Measurements from ENCODE around the gene HMGB4.

Gene HMGB4

GRCh38 chr1:33823830-33824229 lies 40.0 kb upstream of the HMGB4 start:
- no peaks in the 10 kb centered on the region for H3K36me3 ChIP-seq
- TF ChIP-seq Cebpa-rat (IDR thresholded peaks at IDR 0.05) = no peak
- no peaks in the 10 kb centered on the region for H3K27me3 ChIP-seq
- H3K4me3 ChIP-seq = no peak overlapping the region
- H3K27ac ChIP-seq = no peak overlapping the region
- H3K9me3 ChIP-seq (replicated peaks in 1 of 11) = peaks cover 5 to 13% (median 7%) of the 10 kb centered on the region in 11 experiments; a peak in 20 of 22 replicates
- H4K20me1 ChIP-seq = no peaks in the 10 kb centered on the region
- no peaks in the 10 kb centered on the region for H3K4me1 ChIP-seq
- H3K9ac ChIP-seq = no peak overlapping the region
- H3K4me2 ChIP-seq = no peak overlapping the region

GRCh38 chr1:33824321-33824720 lies 39.6 kb upstream of the HMGB4 start:
- Histone ChIP-seq H4K20me1 (no peaks in the 10 kb centered on the region), H3K4me1 (no peaks in the 10 kb centered on the region), H3K4me2 (no peak overlapping the region), H3K9ac (no peak overlapping the region), H3K4me3 (no peak overlapping the region), H3K27me3 (no peaks in the 10 kb centered on the region), H3K9me3 (replicated peaks in 1 of 11) (peaks cover 6 to 18% (median 12%) of the 10 kb centered on the region in 11 experiments; a peak in 21 of 22 replicates), H3K27ac (no peak overlapping the region), H3K36me3 (no peaks in the 10 kb centered on the region)
- TF ChIP-seq Cebpa-rat (IDR thresholded peaks at IDR 0.05) = no peak

- no peak overlapping the region for H3K9ac ChIP-seq
- no peak overlapping the region for H3K4me2 ChIP-seq
- H3K4me3 ChIP-seq = no peak overlapping the region
- no peak for TF ChIP-seq Cebpa-rat (IDR thresholded peaks at IDR 0.05)
- H4K20me1 ChIP-seq = no peaks in the 10 kb centered on the region
- no peaks in the 10 kb centered on the region for H3K4me1 ChIP-seq
- H3K9me3 ChIP-seq (replicated peaks in 1 of 11) = peaks cover 13 to 24% (median 19%) of the 10 kb centered on the region in 11 experiments
- no peak overlapping the region for H3K27ac ChIP-seq
- H3K27me3 ChIP-seq = no peaks in the 10 kb centered on the region
- no peaks in the 10 kb centered on the region for H3K36me3 ChIP-seq
These were observed 38.9 kb upstream of the HMGB4 start for GRCh38 chr1:33824971-33825370.

DNA sequence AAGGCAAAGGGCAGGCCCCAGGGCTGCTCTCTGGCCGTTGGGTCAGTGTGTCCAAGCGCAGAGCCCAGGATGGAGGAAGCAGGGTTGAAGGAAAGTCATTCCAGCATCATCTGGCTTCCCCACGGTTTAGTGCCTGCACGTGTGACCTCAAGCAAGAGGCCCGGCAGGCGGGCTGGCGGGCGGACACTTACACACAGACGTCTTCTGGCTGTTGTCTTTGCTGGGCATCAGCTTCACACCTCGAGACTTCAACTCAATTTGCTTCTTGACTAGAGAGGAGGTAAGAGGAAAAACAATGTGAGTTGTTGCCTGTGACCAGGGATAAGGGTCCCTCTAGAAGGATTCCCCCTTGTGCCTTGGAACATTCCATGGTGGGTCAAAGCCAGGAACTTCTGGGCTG lies 38.4 kb upstream of the HMGB4 start:
- Histone ChIP-seq H3K4me2 (no peak overlapping the region), H3K36me3 (no peaks in the 10 kb centered on the region), H4K20me1 (no peaks in the 10 kb centered on the region), H3K4me3 (no peak overlapping the region), H3K27me3 (no peaks in the 10 kb centered on the region), H3K4me1 (no peaks in the 10 kb centered on the region), H3K9me3 (replicated peaks in 1 of 11) (peaks cover 14 to 26% (median 19%) of the 10 kb centered on the region in 11 experiments), H3K9ac (no peak overlapping the region), H3K27ac (no peak overlapping the region)
- TF ChIP-seq Cebpa-rat (IDR thresholded peaks at IDR 0.05) = no peak

DNA sequence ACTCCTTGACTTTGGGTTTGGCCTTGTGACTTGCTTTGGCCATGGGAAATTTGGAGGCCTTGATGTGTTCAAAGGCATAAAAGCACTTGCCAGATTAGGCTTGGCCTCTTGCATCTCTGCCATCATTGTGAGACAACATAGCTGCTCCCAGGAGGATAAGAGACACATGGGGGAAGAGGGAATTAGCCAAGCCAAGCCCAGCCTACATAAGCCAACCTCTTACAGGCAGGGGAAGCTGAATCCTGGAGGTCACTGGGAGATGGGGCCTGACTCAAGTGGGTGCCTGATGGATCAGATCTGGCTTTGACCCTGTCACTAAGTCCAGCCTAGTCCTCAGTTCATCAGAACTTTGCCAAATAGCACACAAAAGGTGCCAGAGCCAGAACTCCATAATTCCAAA lies 37.6 kb upstream of the HMGB4 start:
- Histone ChIP-seq H3K27me3 (no peaks in the 10 kb centered on the region), H4K20me1 (no peaks in the 10 kb centered on the region), H3K27ac (no peak overlapping the region), H3K4me3 (no peak overlapping the region), H3K4me1 (no peaks in the 10 kb centered on the region), H3K9ac (no peak overlapping the region), H3K36me3 (no peaks in the 10 kb centered on the region), H3K4me2 (no peak overlapping the region), H3K9me3 (replicated peaks in 1 of 11) (peaks cover 14 to 26% (median 19%) of the 10 kb centered on the region in 11 experiments)
- no peak for TF ChIP-seq Cebpa-rat (IDR thresholded peaks at IDR 0.05)

GRCh38 chr1:33826711-33827110 lies 37.2 kb upstream of the HMGB4 start:
- Histone ChIP-seq H3K9ac (no peak overlapping the region), H3K9me3 (replicated peaks in 1 of 11) (peaks cover 14 to 26% (median 19%) of the 10 kb centered on the region in 11 experiments), H3K27ac (no peak overlapping the region), H4K20me1 (no peaks in the 10 kb centered on the region), H3K4me1 (no peaks in the 10 kb centered on the region), H3K4me3 (no peak overlapping the region), H3K36me3 (no peaks in the 10 kb centered on the region), H3K4me2 (no peak overlapping the region), H3K27me3 (no peaks in the 10 kb centered on the region)
- TF ChIP-seq Cebpa-rat (IDR thresholded peaks at IDR 0.05) = no peak

DNA sequence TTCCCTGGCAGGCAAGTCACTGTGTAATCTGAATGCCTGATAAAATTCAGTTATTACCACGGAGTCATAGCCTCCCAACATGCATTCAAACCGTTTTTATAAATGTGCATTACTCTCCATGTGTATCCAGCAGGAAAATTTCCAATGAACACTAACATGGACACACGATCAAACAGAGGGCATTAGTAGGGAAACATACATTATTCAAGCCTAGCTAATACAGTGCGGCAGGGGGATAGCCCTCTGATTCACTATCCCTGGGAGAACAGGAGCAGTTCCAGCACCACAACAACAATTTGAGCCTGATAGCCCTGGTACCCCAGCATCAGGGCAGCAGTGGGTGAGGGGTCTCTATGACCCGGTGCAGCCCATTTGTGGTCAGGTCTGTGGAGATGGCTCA lies 35.8 kb upstream of the HMGB4 start:
- Histone ChIP-seq H3K27me3 (no peaks in the 10 kb centered on the region), H3K4me3 (no peak overlapping the region), H3K36me3 (no peaks in the 10 kb centered on the region), H3K27ac (no peak overlapping the region), H4K20me1 (no peaks in the 10 kb centered on the region), H3K9ac (no peak overlapping the region), H3K4me2 (no peak overlapping the region), H3K4me1 (no peaks in the 10 kb centered on the region), H3K9me3 (replicated peaks in 1 of 11) (peaks cover 14 to 26% (median 19%) of the 10 kb centered on the region in 11 experiments)
- no peak for TF ChIP-seq Cebpa-rat (IDR thresholded peaks at IDR 0.05)

GRCh38 chr1:33828654-33829053 lies 35.2 kb upstream of the HMGB4 start:
- TF ChIP-seq Cebpa-rat (IDR thresholded peaks at IDR 0.05) = no peak
- no peaks in the 10 kb centered on the region for H3K36me3 ChIP-seq
- H4K20me1 ChIP-seq = no peaks in the 10 kb centered on the region
- H3K4me1 ChIP-seq = no peaks in the 10 kb centered on the region
- no peak overlapping the region for H3K27ac ChIP-seq
- H3K9ac ChIP-seq = no peak overlapping the region
- H3K4me2 ChIP-seq = no peak overlapping the region
- no peak overlapping the region for H3K4me3 ChIP-seq
- peaks cover 14 to 26% (median 19%) of the 10 kb centered on the region in 11 experiments for H3K9me3 ChIP-seq (replicated peaks in 1 of 11)
- H3K27me3 ChIP-seq = no peaks in the 10 kb centered on the region

DNA sequence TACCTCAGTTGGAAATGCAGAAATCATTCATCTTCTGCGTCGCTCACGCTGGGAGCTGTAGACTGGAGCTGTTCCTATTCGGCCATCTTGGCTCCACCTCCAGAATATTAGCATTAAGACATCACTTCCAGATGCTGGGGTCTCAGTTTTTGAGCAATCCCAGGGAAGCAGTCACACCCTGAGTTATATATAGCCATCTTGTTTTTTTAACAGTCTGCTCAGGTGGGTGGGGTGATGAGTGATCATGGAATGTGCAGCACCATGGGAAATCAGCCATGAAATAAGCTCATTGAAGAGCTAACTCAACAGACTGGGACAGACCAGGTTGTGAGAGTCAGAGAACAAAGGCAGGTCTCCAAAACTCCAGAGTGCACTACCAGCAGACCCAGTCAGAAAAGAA lies 27.0 kb upstream of the HMGB4 start:
- no peak for TF ChIP-seq Cebpa-rat (IDR thresholded peaks at IDR 0.05)
- Histone ChIP-seq H4K20me1 (no peaks in the 10 kb centered on the region), H3K27ac (no peak overlapping the region), H3K36me3 (no peaks in the 10 kb centered on the region), H3K27me3 (no peaks in the 10 kb centered on the region), H3K9ac (no peak overlapping the region), H3K9me3 (replicated peaks in 1 of 11) (peaks cover 0 to 14% (median 9%) of the 10 kb centered on the region in 11 experiments; a peak in 12 of 22 replicates), H3K4me2 (no peak overlapping the region), H3K4me3 (no peak overlapping the region), H3K4me1 (no peaks in the 10 kb centered on the region)

- H4K20me1 ChIP-seq = no peaks in the 10 kb centered on the region
- H3K9me3 ChIP-seq (replicated peaks in 1 of 11) = peaks cover 0 to 14% (median 9%) of the 10 kb centered on the region in 11 experiments; a peak in 12 of 22 replicates
- H3K27me3 ChIP-seq = no peaks in the 10 kb centered on the region
- H3K4me2 ChIP-seq = no peak overlapping the region
- no peak overlapping the region for H3K4me3 ChIP-seq
- no peak for TF ChIP-seq Cebpa-rat (IDR thresholded peaks at IDR 0.05)
- no peak overlapping the region for H3K27ac ChIP-seq
- no peaks in the 10 kb centered on the region for H3K36me3 ChIP-seq
- no peak overlapping the region for H3K9ac ChIP-seq
- no peaks in the 10 kb centered on the region for H3K4me1 ChIP-seq
These were observed 26.2 kb upstream of the HMGB4 start for GRCh38 chr1:33837635-33838034.

Measured in BLaER1 treated with 17β-estradiol and CSF1 and Interleukin-3, amounts not matched to agents 10 nM and 100 nM (cell line).